MM.1S (cell line): ENCODE data around the gene TGFA.

Source experiments
- CTCF ChIP-seq: fragments of 300-600 bp; sonication (generic); IDR thresholded peaks from 2 replicates; pipeline ENCODE4 v1.5.1; 2016; ENCODE audit warnings: antibody characterized with exemption, low read length, mixed read lengths
- EZH2phosphoT487 ChIP-seq: fragments of 300-600 bp; sonication (generic); IDR thresholded peaks from 2 replicates; pipeline ENCODE4 v1.6.1; 2018; ENCODE audit warnings: antibody characterized with exemption, low read length

GRCh38 chr2:70411483-70412125 lies 142.0 kb downstream of the TGFA start:
- TF ChIP-seq CTCF: no peak
- no peak for TF ChIP-seq EZH2phosphoT487
